ENCODE measurements around the gene EPHA8.

The EPHA8 gene

DNA sequence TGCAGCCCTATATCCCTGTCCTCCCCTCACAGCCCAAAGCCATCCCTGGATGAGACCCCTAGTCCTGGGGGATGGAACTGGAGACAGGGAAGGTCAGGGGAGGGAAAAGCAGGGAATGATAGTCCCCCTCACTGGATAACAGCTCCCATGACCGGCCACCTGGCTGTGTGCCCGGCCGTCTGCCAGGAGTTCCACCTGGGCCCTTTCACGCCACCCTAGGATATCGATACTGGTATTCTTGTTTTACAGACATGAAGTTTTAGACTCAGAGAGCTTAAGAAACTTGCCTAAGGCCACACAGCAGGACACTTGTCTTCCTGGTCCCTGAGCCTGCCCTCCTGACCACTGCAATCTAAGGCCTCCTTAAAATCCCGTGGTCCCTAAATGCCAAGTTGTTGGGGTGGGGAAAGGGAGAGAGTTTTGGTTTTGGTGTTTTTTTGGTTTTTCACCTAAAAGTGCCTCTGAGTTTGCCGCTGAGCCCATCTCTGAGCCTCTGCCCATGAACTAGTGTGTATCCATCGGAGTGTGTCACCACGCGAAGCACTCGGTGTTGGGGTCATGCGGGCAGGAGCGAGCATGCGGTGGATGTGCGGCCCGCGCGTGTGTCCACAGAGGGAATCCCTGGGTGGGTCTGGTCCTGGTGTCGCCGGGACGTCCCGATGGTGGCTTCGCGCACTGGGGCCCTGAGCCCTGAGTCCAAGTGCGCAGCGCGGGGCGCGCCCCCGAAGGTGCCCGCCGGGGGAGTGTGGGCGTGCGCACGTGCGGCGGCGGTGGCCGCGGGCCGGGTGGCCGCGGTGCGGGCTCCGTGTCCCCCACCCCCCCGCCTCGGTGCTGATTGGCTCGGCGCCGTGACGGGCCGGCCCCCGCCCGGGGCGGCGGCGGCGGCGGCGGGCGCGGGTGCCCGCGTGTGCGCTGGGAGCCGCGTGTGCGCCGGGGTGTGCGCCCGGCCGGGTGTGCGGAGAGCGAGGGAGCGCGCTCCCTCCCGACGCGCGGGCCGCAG is at the start of gene EPHA8:
Gene EPHA8, plus strand, starts transcription at position 906 of the 1,000 bp plus-strand sequence. CDS start 147 bp downstream, outside the sequence.
- intact Hi-C loops (cut with micrococcal nuclease): no loop called here
- no peaks in the 10 kb centered on the region for H3K36me3 Mint-ChIP-seq (ENCODE audit: low read depth)
- H3K27ac Mint-ChIP-seq: no peak within 1 kb of the TSS
- no peak within 1 kb of the TSS for H3K4me3 Mint-ChIP-seq
- no peaks in the 10 kb centered on the region for H3K4me1 Mint-ChIP-seq (ENCODE audit: low read depth)
- H3K27me3 Mint-ChIP-seq: peaks cover 81% of the 10 kb centered on the region
- no peaks in the 10 kb centered on the region for H3K9me3 Mint-ChIP-seq

DNA sequence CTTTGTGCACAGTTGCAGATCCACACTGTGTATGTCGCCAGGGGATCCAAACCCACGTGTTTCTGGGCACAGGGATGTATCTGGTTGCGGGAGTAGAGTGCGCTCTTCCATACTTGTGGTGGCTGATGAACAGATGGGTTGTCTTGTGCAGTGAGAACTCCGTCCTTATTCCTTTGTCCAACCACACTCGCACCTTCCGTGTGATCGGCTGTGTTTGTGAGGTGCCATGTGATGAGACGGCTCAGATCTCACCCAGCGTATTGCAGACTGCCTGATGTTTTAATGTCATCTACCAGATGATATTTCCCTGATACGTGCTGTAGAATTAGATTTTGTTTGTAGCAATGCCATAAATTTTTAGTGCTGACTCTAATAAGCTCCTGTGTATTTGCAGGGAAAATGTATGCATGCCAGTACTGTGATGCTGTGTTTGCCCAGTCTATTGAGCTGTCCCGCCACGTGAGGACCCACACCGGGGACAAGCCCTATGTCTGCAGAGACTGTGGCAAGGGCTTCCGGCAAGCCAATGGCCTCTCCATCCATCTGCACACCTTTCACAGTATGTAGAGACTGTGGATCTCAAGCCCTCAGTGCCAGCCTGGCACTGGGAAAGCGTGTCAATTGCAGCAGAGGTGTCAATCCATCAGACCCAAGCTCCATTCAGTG is 46.2 kb upstream of the EPHA8 start:
- Mint-ChIP-seq H3K4me3 (no peak overlapping the region), H3K36me3 (ENCODE audit: low read depth) (peaks cover 98% of the 10 kb centered on the region), H3K27ac (no peak overlapping the region), H3K9me3 (no peaks in the 10 kb centered on the region), H3K27me3 (no peaks in the 10 kb centered on the region), H3K4me1 (ENCODE audit: low read depth) (no peaks in the 10 kb centered on the region)
- intact Hi-C loops (cut with micrococcal nuclease): no loop called here

DNA sequence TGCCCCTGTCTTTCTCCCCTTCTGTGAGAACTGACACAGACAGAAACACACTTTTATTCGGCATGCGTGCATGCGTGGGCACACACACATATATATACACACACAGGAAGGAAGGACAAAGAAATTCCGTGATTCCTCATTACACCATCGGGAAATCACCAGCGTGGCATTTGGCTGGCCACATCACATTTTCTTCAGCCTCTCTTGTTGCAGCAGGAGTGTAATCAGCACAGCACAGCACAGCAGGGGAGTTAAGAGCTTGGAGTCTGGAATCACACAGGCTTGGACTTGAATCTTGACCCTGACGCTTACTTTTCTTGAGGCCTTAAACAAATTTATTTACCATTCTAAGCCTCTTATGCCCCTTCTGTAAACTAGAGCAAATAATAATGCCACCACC is 45.3 kb upstream of the EPHA8 start:
- H3K27ac Mint-ChIP-seq: no peak overlapping the region
- H3K4me3 Mint-ChIP-seq: no peak overlapping the region
- no peaks in the 10 kb centered on the region for H3K4me1 Mint-ChIP-seq (ENCODE audit: low read depth)
- H3K36me3 Mint-ChIP-seq (ENCODE audit: low read depth): peaks cover 98% of the 10 kb centered on the region
- H3K27me3 Mint-ChIP-seq: no peaks in the 10 kb centered on the region
- intact Hi-C loops (cut with micrococcal nuclease): no loop called here
- H3K9me3 Mint-ChIP-seq: no peaks in the 10 kb centered on the region

DNA sequence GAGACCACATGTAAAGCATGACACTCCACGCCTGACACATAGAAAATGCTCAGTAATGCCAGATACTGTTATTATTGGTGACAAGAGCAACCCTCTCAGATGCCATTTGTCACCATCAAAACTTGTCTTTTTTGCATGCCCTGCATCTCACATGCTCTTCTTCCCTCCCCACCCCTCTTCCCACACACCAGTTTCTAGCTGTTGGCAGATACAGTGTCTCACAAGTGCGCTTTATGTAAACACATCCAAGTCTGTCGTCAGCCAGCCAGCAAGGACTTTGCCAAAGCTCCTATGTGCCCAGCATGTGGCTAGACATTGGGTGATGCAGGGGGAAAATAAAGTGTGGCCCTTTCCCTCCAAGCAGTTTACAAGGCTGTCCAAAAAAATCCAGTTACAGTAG is 44.9 kb upstream of the EPHA8 start:
- Mint-ChIP-seq H3K36me3 (ENCODE audit: low read depth) (peaks cover 99% of the 10 kb centered on the region), H3K4me1 (ENCODE audit: low read depth) (no peaks in the 10 kb centered on the region), H3K27ac (no peak overlapping the region), H3K27me3 (no peaks in the 10 kb centered on the region), H3K9me3 (no peaks in the 10 kb centered on the region), H3K4me3 (no peak overlapping the region)
- intact Hi-C loops (cut with micrococcal nuclease): no loop called here

DNA sequence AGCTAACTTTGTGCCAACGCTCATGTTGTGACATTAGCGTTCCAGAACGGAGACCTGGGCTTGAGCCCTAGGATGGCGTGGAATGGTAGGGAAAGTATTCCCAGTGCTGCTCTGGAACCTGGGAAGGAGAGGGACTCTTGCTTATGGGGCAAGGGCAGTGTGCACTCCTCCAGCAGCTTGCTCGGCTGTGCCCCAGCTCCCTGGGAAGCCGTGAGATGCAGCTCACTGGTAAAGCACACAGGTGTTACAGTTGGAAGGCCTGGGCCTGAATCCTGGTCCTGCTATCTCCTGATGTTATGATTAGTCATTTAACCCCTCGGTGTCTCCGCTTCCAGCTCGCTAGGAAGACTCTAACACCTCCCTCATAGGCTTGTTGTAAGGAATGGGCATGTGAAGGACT is 42.4 kb upstream of the EPHA8 start:
- Mint-ChIP-seq H3K9me3 (no peaks in the 10 kb centered on the region), H3K4me3 (no peak overlapping the region), H3K27me3 (no peaks in the 10 kb centered on the region), H3K4me1 (ENCODE audit: low read depth) (peaks cover 10% of the 10 kb centered on the region), H3K27ac (no peak overlapping the region), H3K36me3 (ENCODE audit: low read depth) (peaks cover 100% of the 10 kb centered on the region)
- intact Hi-C loops (cut with micrococcal nuclease): no loop called here

DNA sequence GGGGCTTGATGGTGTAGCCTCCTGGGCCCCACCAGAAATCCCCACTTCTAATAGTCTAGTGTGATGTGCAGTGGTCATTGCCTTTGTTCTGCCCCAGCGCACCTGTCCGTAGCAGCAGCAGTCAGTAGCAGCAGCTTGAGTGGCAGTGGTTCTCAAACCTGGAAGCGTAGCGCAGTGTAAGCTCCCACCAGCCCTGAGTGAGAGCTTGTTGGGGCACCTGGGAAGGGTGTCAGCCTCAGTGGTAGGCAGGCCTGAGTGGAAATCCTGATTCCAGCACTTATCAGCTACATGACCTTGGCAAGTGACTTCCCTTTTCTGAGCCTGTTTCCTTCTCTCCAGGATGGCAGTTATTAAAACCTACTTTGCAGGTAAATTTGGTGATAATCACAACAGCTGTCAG is 41.6 kb upstream of the EPHA8 start:
- intact Hi-C loops (cut with micrococcal nuclease): no loop called here
- Mint-ChIP-seq H3K27ac (no peak overlapping the region), H3K36me3 (ENCODE audit: low read depth) (peaks cover 100% of the 10 kb centered on the region), H3K4me1 (ENCODE audit: low read depth) (peaks cover 10% of the 10 kb centered on the region), H3K27me3 (no peaks in the 10 kb centered on the region), H3K9me3 (no peaks in the 10 kb centered on the region), H3K4me3 (no peak overlapping the region)

DNA sequence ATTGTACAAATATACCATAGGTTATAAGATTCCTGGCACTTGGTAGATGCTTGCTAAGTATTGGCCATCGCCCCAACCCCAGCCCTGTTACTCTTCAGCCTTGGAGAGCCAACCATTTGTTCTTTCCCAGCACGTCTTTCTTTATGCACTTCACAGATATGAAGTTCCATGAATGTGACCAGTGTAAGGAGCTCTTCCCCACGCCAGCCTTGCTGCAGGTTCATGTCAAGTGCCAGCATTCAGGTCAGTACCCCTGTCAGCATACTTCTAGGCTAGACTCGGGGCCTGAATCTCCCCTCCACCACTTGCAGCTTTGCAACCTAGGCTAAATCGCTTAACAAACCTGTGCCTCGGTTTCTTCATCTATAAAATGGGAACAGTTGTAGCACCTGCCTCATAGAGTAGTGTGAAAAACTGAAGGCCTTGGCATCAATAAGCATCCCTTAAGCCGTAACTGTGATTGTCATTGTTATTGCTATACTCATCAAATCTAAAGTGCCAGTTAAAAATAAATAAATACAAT is 41.0 kb upstream of the EPHA8 start:
- Mint-ChIP-seq H3K4me1 (ENCODE audit: low read depth) (peaks cover 10% of the 10 kb centered on the region), H3K27me3 (no peaks in the 10 kb centered on the region), H3K36me3 (ENCODE audit: low read depth) (peaks cover 100% of the 10 kb centered on the region), H3K27ac (no peak overlapping the region), H3K9me3 (no peaks in the 10 kb centered on the region), H3K4me3 (no peak overlapping the region)
- intact Hi-C loops (cut with micrococcal nuclease): no loop called here

DNA sequence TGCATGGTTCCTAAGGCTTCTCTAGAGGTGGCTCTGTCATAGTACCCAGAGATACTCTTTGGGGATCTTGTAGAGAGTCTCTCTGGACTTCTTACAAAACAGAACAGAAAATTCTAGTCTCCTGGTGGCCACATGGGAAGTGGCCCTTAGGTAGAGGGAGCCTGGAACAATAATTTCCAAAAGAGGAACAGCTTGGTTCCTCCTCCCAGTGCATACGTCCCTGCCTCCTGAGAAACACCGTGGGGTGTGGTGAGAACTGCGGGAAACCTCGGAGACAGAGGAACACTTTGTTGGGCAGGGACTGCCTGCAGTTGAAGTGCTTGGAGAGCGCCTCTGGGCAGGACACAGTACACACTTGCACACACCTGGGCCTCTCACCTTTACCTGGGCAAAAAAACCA is 38.8 kb upstream of the EPHA8 start:
- Mint-ChIP-seq H3K36me3 (ENCODE audit: low read depth) (peaks cover 100% of the 10 kb centered on the region), H3K27me3 (no peaks in the 10 kb centered on the region), H3K4me1 (ENCODE audit: low read depth) (peaks cover 10% of the 10 kb centered on the region), H3K27ac (no peak overlapping the region), H3K9me3 (no peaks in the 10 kb centered on the region), H3K4me3 (no peak overlapping the region)
- intact Hi-C loops (cut with micrococcal nuclease): no loop called here

DNA sequence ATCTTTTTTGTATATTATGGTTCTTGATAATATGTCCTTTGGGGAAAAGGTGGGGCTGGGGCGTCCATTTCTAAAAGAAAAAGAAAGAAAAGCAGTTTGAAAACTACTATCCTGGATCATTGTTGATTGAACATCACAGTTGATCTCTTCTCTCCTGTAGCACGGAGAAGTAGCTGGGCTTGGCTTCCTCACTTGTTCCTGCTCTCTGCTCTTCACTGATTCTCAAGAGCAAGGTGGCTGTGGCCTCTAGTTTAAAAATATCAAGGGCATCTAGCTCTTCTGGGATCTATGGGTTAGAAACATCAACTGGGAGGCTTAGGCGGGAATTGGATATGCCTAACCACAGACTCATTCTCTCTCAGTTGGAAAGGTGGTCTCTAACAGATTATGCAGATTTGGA is 38.1 kb upstream of the EPHA8 start:
- Mint-ChIP-seq H3K27me3 (no peaks in the 10 kb centered on the region), H3K36me3 (ENCODE audit: low read depth) (peaks cover 100% of the 10 kb centered on the region), H3K9me3 (no peaks in the 10 kb centered on the region)

DNA sequence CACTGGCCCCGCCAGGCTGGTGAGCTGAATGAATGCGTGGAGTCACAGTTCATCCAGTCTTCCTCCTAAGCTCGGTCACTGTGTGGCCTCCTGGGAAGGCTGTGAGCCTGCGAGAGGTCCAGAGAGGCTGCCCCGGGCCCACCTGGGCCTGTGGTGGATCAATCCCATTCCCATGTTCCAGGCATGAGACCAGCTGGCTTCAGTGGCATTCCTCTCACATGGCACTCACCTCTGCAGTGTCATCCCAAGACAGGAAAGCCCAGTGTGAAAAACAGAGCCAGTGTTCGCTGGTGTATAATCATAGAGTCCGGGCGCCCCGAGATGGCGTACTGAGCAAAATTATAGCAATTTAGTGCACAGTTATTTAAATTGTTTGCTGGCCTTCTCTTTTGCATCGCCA is 37.6 kb upstream of the EPHA8 start:
- Mint-ChIP-seq H3K4me3 (no peak overlapping the region), H3K4me1 (ENCODE audit: low read depth) (peaks cover 10% of the 10 kb centered on the region), H3K9me3 (no peaks in the 10 kb centered on the region), H3K27me3 (no peaks in the 10 kb centered on the region), H3K36me3 (ENCODE audit: low read depth) (peaks cover 97% of the 10 kb centered on the region), H3K27ac (no peak overlapping the region)
- intact Hi-C loops (cut with micrococcal nuclease): no loop called here

More for the DNA sequence above, 38.1 kb upstream of the EPHA8 start:
- intact Hi-C loops (cut with micrococcal nuclease): no loop called here
- Mint-ChIP-seq H3K4me1 (ENCODE audit: low read depth) (peaks cover 10% of the 10 kb centered on the region), H3K4me3 (no peak overlapping the region), H3K27ac (no peak overlapping the region)

DNA sequence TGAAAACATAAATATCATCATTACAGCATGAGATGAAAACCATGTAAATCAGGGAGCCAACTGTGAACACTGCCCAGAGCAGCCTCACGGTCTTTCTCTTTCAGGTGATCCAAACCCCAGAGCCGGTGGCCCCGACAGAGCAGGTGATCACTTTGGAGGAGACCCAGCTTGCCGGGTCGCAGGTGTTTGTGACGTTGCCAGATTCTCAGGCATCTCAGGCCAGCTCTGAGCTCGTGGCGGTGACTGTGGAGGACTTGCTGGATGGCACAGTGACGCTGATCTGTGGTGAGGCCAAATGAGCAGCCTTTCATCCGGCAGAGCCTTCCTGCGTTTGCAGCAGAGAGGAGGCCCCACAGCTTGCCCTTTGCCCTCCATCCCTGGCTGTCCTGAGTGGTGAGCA is 37.2 kb upstream of the EPHA8 start:
- peaks cover 94% of the 10 kb centered on the region for H3K36me3 Mint-ChIP-seq (ENCODE audit: low read depth)
- no peak overlapping the region for H3K27ac Mint-ChIP-seq
- intact Hi-C loops (cut with micrococcal nuclease): no loop called here
- no peak overlapping the region for H3K4me3 Mint-ChIP-seq
- H3K9me3 Mint-ChIP-seq: no peaks in the 10 kb centered on the region
- no peaks in the 10 kb centered on the region for H3K27me3 Mint-ChIP-seq
- H3K4me1 Mint-ChIP-seq (ENCODE audit: low read depth): peaks cover 10% of the 10 kb centered on the region

DNA sequence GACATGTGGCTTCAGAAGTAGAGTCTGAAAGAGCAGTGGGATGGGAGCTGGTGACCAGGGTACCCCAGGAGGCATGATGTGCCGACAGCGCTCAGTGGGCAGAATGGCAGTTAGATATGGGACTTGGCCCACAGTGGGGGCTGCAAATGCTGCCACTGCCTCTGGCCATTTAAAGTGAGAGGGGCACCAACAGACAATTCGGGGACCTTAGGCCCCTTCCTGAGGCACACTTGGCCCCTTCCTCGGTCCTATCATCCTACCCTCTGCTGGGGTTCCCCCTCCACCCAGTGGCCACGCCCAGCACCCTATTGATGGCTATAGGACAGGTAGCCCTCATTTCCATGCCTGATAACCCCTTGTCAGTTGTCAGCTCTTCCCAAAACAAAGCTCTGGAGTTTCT is 36.6 kb upstream of the EPHA8 start:
- intact Hi-C loops (cut with micrococcal nuclease): no loop called here
- H3K4me1 Mint-ChIP-seq (ENCODE audit: low read depth): peaks cover 10% of the 10 kb centered on the region
- peaks cover 94% of the 10 kb centered on the region for H3K36me3 Mint-ChIP-seq (ENCODE audit: low read depth)
- no peak overlapping the region for H3K27ac Mint-ChIP-seq
- H3K4me3 Mint-ChIP-seq: no peak overlapping the region
- no peaks in the 10 kb centered on the region for H3K27me3 Mint-ChIP-seq
- no peaks in the 10 kb centered on the region for H3K9me3 Mint-ChIP-seq

DNA sequence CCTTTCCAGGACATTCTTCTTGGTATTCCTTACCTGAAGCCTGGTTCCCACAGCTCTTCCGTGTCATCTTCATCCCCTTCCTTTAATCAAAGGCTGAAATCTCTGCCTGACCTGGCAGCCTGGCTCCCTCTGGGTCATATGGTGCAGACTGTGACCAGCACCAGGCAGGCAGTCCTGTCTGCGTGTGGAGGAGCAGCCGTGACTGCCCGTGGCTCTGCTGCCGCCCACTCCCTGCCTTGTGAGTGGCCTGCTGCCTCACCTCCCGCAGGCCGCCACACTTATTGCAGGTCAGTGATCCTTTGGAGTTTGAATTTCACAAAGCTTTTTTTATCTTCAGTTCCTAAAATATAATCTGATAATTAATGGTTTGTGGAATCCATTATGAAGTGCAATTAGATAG is 36.2 kb upstream of the EPHA8 start:
- no peak overlapping the region for H3K4me3 Mint-ChIP-seq
- no peaks in the 10 kb centered on the region for H3K27me3 Mint-ChIP-seq
- no peak overlapping the region for H3K27ac Mint-ChIP-seq
- intact Hi-C loops (cut with micrococcal nuclease): no loop called here
- H3K4me1 Mint-ChIP-seq (ENCODE audit: low read depth): peaks cover 10% of the 10 kb centered on the region
- H3K36me3 Mint-ChIP-seq (ENCODE audit: low read depth): peaks cover 94% of the 10 kb centered on the region
- no peaks in the 10 kb centered on the region for H3K9me3 Mint-ChIP-seq

DNA sequence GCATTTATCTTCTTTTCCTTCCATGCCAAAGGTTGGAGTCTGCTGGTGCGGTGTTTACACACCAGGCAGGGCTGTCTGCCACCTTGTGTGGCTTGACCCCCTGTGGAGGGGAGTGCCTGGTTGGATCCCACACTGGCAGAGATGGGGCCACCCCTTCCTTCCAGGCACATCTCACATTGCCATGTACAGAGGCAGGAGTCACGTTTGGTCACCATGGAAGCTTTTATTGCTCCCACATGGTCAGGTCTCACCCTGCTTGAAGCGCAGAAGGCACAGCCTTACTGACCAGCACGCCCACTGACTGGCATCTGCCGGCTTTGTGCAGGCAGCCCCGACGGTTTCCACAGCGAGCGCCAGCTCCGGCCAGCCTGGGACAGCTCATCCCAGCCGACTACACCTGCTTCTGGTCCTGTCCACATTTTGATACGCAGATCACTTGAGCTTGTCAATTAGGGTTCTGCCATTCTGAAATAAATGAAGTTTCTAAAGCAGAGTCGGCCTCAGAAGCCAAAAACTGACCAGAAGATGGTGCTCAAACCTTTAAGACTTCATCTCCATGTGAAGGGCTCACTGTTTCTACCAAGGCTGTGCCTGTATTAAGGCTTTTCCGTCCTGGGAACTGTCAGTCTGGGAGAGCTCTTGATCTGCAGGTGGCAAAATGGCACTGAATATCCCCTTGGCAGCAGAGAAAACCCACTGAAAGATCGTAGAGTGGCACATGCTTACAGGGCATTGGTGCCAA is 35.6 kb upstream of the EPHA8 start:
- no peak overlapping the region for H3K4me3 Mint-ChIP-seq
- H3K9me3 Mint-ChIP-seq: no peaks in the 10 kb centered on the region
- peaks cover 90% of the 10 kb centered on the region for H3K36me3 Mint-ChIP-seq (ENCODE audit: low read depth)
- no peaks in the 10 kb centered on the region for H3K27me3 Mint-ChIP-seq
- intact Hi-C loops (cut with micrococcal nuclease): no loop called here
- no peak overlapping the region for H3K27ac Mint-ChIP-seq
- H3K4me1 Mint-ChIP-seq (ENCODE audit: low read depth): peaks cover 10% of the 10 kb centered on the region

All from dendritic cell treated with granulocyte-macrophage colony-stimulating factor and Interleukin-4, amounts not matched to agents 40 ng/mL and 50 ng/mL, for 4 days (primary cell).